Epithelial cell of proximal tubule (primary cell): ENCODE results near the gene RRAGB. TPM values are rescaled to one million over a fixed set of nuclear protein-coding genes. Genes with fewer than 3 reads are reported as not detected.
A peak's percentile ranks its signal among the peaks of the same experiment; 100 is the strongest.
"Not testable (repeated sequence)": the region's sequence is repeated elsewhere in the genome, so short reads cannot be mapped to it uniquely, and the experiment has no call there.

ENCODE experiments used
- DNase-seq: peaks from one replicate; pipeline ENCODE4 v3.0.0-alpha.2; 2011; ENCODE audit warnings: low read depth
- H3K4me3 ChIP-seq: 2 replicates; pipeline ENCODE4 v1.5.1; 2011; ENCODE audit warnings: low read depth, mild to moderate bottlenecking, low read length
- CTCF ChIP-seq: conservative IDR thresholded peaks from 2 replicates; pipeline ENCODE4 v1.5.1; 2012; ENCODE audit warnings: low read depth, mild to moderate bottlenecking, low read length
- total RNA-seq: library from RNA; depleted of rRNA; stranded (reverse); fragments of >200 nt; gene quantifications from 2 replicates; pipeline ENCODE4 v1.2.3, GENCODE V29; 2015

Gene RRAGB
- 5.1 and 6.2 TPM in 2 replicates for total RNA-seq

GRCh38 chrX:55717521-55718497 is at the start of gene RRAGB:
Gene RRAGB, plus strand, starts transcription at chrX:55717749. Its CDS starts 579 bp downstream, at chrX:55718328.
- TF ChIP-seq CTCF = peak; percentile 73
- peak within 1 kb of the TSS; percentile 82 for H3K4me3 ChIP-seq
- DNase-seq = peak; percentile 59

GRCh38 chrX:55668084-55668483 is 49.5 kb upstream of the RRAGB start:
- no peak for TF ChIP-seq CTCF
- H3K4me3 ChIP-seq = no peak overlapping the region
- no peak for DNase-seq

GRCh38 chrX:55688579-55688978 is 29.0 kb upstream of the RRAGB start:
- not testable (repeated sequence) for H3K4me3 ChIP-seq, DNase-seq

- H3K4me3 ChIP-seq = no peak overlapping the region
- DNase-seq = no peak
- TF ChIP-seq CTCF = no peak
These were observed 22.1 kb upstream of the RRAGB start for GRCh38 chrX:55695227-55696018.

GRCh38 chrX:55697381-55697780 is 20.2 kb upstream of the RRAGB start:
- no peak for DNase-seq
- H3K4me3 ChIP-seq = no peak overlapping the region
- TF ChIP-seq CTCF = no peak

- no peak for DNase-seq
- no peak overlapping the region for H3K4me3 ChIP-seq
- no peak for TF ChIP-seq CTCF
These were observed 14.9 kb upstream of the RRAGB start for GRCh38 chrX:55702671-55703070.

- not testable (repeated sequence) for DNase-seq, H3K4me3 ChIP-seq
These were observed 14.1 kb upstream of the RRAGB start for GRCh38 chrX:55703436-55703835.

- H3K4me3 ChIP-seq, DNase-seq: not testable (repeated sequence)
These were observed 12.5 kb upstream of the RRAGB start for GRCh38 chrX:55705066-55705465.
